Esophagus squamous epithelium (tissue), 5 donors: ENCODE results near the gene RET. TPM values are rescaled to one million over a fixed set of nuclear protein-coding genes. Genes with fewer than 3 reads are reported as not detected.

ENCODE experiments used
- DNase-seq: peaks from one replicate; lab custom pipeline; 2025; lab: John Stamatoyannopoulos, UW
- H3K27ac ChIP-seq, 4 donors: fragments of 200-600 bp; sonication (generic); one replicate each; pipeline ENCODE4 v1.5.1; 2016 to 2019; ENCODE audit warnings: mild to moderate bottlenecking in 1 of 4
- H3K27me3 ChIP-seq, 4 donors: fragments of 200-600 bp; sonication (generic); 1 replicate in 3 of 4; 2 replicates in 1 of 4; pipeline versions ENCODE4 v1.5.1 to v1.6.0; 2017 to 2021; ENCODE audit warnings: antibody characterized with exemption in 1 of 4
- H3K36me3 ChIP-seq, 3 donors: fragments of 200-600 bp; sonication (generic); one replicate each; pipeline ENCODE4 v1.5.1; 2016 to 2019
- H3K4me1 ChIP-seq, 3 donors: fragments of 200-600 bp; sonication (generic); one replicate each; pipeline ENCODE4 v1.5.1; 2017 to 2019
- H3K4me3 ChIP-seq, 4 donors: fragments of 200-600 bp; sonication (generic); 1 replicate in 3 of 4; 2 replicates in 1 of 4; pipeline ENCODE4 v1.5.1; 2016 to 2019; ENCODE audit warnings: mild to moderate bottlenecking in 2 of 4, moderate library complexity in 1 of 4
- H3K9me3 ChIP-seq, 3 donors: fragments of 200-600 bp; sonication (generic); one replicate each; pipeline ENCODE4 v1.5.1; 2016 to 2019
- POLR2A ChIP-seq, 4 donors: fragments of 450-650 bp; IDR thresholded peaks; one replicate each; pipeline ENCODE4 v1.6.1; 2017; ENCODE audit warnings: antibody characterized with exemption in 4 of 4, mild to moderate bottlenecking in 4 of 4, moderate library complexity in 3 of 4
- WGBS, 2 donors: methylation state at CpG; one replicate each; pipeline ENCODE4 v1.1.5; 2018; 5-methylcytosine and 5-hydroxymethylcytosine counted together
- intact Hi-C: fragments of 100-400 bp; cut with DNase I; formaldehyde crosslinking; loops from one replicate; pipeline ENCODE4 v1.15.0; 2022
- total RNA-seq, 4 donors: library from RNA; depleted of rRNA; stranded (reverse); fragments of >200 nt; gene quantifications; one replicate each; pipeline ENCODE4 v1.1.0, GENCODE V29; 2016
- TF ChIP-seq, protein P1 (sequence below), 6 experiments: fragments of 450-650 bp in 4 of 6; fragments of 200-600 bp in 2 of 6; sonication (generic) in 2 of 6; IDR thresholded peaks; one replicate each; pipeline ENCODE4 v1.5.1; 2016 to 2019; ENCODE audit warnings: antibody characterized with exemption in 6 of 6, mild to moderate bottlenecking in 4 of 6, moderate library complexity in 4 of 6
- donor health status: DM: yes; HTN: yes; CAD: no.

RET gene
- total RNA-seq, 4 donors from 2014 or later, result 0.04 to 0.19 (median 0.11) TPM

DNA sequence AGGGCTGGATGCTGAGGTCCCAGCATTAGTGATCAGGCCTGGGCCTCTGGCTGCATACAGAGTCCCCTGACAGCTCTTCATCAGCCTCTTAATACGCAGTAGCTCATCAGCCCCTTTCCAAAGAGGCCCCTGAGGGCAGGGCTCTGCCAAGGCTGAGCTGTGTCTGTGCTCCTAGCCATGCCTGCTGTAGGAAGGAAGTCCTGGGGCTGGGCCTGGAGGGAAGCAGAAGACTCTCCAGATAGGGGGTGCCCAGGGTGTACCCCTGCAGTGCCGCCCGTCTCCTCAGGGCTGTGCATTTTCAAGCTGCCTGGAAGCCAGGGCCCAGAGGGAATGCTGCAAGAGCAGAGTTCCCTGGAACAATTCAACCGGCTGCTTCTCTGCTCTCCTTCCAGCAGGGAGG, 7.3 kb upstream of the RET start:
- Histone ChIP-seq H3K27ac (no peak overlapping the region), H3K27me3 (peaks cover 0 to 42% (median 0%) of the 10 kb centered on the region in 4 donors), H3K4me1 (no peaks in the 10 kb centered on the region), H3K36me3 (no peaks in the 10 kb centered on the region), H3K9me3 (no peaks in the 10 kb centered on the region), H3K4me3 (no peak overlapping the region)
- DNase-seq, result no peak
- intact Hi-C loops, result no loop called here
- WGBS, 2 donors, result 60 to 80% methylated on average over 1 to 3 of the region's 4 CpGs
- TF ChIP-seq, protein P1, sequence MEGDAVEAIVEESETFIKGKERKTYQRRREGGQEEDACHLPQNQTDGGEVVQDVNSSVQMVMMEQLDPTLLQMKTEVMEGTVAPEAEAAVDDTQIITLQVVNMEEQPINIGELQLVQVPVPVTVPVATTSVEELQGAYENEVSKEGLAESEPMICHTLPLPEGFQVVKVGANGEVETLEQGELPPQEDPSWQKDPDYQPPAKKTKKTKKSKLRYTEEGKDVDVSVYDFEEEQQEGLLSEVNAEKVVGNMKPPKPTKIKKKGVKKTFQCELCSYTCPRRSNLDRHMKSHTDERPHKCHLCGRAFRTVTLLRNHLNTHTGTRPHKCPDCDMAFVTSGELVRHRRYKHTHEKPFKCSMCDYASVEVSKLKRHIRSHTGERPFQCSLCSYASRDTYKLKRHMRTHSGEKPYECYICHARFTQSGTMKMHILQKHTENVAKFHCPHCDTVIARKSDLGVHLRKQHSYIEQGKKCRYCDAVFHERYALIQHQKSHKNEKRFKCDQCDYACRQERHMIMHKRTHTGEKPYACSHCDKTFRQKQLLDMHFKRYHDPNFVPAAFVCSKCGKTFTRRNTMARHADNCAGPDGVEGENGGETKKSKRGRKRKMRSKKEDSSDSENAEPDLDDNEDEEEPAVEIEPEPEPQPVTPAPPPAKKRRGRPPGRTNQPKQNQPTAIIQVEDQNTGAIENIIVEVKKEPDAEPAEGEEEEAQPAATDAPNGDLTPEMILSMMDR (IDR thresholded peaks at IDR 0.05), result no peak
- TF ChIP-seq POLR2A (IDR thresholded peaks at IDR 0.05), result no peak

DNA sequence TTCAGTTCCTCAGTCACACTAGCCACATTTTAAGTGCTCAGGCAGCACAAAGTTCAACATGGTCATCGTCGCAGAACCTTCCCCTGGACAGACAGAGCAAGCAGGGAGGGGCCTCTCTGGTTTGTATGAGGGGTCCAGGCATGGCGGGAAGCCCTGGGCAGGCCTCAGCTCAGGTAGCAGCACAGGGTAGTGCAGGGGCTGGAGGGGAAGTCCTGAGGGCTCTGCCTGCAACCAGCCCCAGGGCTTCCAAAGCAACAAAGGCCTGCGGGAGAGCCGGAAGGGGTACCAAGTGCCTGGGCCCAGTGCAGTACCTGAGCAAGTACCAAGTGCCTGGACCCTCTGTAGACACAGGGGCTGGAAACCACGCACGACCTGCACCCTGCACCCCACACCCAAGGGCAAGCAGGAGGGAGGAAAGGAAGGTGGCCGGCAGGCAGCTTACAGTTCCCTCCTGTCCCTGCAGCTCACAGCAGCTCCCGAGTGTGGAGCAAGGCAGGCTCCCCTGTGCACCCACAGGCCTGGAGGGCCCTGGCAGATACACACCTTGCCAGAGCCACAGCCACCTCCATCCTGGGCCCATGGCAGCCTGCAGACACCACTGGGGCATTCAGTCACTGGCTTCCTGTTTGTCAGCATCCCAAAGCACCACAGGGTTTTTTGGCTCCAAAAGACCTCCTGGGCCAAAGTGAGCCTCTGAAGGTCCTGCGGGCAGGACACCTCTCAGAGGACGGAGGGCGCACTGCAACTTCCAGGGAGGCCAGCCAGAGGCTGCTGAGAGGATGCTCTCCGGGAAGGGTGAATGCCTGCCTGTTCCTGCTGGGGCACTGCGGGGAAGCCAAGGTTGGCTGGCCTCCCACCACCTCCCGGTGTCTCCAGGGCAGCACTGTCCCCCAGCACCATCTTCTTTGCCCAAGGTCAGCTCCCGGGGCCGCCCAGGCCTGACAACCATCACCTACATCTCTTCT, 6.5 kb upstream of the RET start:
- no peak for DNase-seq

DNA sequence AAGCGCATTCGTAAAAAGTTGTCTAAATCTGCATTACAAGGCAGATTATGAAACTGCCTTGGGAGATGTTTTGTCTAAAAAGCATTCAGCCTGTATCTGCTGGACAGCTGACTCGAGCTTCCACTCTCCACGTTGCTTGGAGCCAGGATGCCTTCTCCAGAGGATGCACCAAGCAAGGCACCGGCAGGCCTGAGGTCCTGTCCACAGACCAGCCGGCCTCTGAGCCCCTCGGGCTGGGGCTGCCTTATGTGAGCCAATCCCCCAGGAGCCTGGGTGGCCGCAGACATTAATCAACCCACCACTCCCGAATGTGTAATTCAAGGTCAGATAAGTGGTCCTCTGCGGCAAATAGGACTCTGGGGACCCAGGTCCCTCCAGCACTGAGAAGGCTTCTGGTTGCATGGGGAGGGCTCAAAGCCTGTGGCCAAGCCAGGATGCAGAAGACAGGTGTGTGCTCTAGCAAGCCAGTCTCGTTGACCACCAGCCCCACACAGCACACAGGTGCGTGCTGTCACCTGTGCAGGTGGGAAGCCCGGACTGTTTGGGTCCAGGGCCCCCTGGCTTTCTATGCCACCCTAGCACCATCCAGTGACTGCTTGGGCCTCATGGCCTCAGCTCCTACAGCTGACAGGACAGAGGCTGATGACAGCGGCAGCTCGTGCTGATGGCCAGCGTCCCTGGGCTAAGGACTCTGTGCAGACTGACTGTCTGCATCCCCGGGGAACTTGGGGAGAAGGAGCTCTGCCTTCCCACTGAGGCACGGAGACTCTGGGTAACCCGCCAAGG, 4.8 kb upstream of the RET start:
- Histone ChIP-seq H3K4me3 (no peak overlapping the region), H3K27ac (no peak overlapping the region), H3K9me3 (no peaks in the 10 kb centered on the region), H3K27me3 (peaks cover 0 to 67% (median 0%) of the 10 kb centered on the region in 4 donors), H3K4me1 (peaks cover 3 to 15% (median 9%) of the 10 kb centered on the region in 3 donors), H3K36me3 (no peaks in the 10 kb centered on the region)
- WGBS, 2 donors, result 72 to 73% methylated on average over 5 to 9 of the region's 19 CpGs
- TF ChIP-seq, protein P1 (IDR thresholded peaks at IDR 0.05), result no peak
- TF ChIP-seq POLR2A (IDR thresholded peaks at IDR 0.05), result no peak
- DNase-seq, result no peak
- intact Hi-C loops, result no loop called here

More for the DNA sequence above, 6.5 kb upstream of the RET start:
- Histone ChIP-seq H3K27ac (no peak overlapping the region), H3K4me1 (no peaks in the 10 kb centered on the region), H3K4me3 (no peak overlapping the region), H3K9me3 (no peaks in the 10 kb centered on the region), H3K27me3 (peaks cover 0 to 50% (median 0%) of the 10 kb centered on the region in 4 donors), H3K36me3 (no peaks in the 10 kb centered on the region)
- TF ChIP-seq POLR2A (IDR thresholded peaks at IDR 0.05), result no peak
- TF ChIP-seq, protein P1 (IDR thresholded peaks at IDR 0.05), result no peak
- intact Hi-C loops, result no loop called here
- WGBS, 2 donors, result 80% methylated on average over 6 of the region's 17 CpGs; no CpG with 5 or more reads in 1 of the 2 donors

DNA sequence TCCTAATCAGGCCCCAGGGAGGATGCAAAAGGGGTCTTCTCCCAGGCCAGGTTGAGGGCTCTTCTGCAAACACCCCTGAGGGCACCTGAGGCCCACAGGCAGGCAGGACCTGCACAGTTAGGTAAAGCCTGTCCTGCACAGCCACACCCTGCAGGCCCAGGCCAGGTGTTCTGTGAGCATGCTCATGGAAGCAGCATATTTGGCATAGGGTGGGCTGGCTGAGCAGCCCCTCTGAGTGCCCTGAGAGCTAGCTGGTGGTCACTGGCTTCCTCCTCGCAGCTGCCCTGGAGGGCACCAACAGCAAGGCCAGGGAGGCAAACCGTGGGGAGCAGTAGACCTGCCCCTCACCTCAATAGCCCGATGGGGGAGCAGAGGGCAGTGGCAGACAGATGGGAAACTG, 3.7 kb upstream of the RET start:
- DNase-seq, result no peak
- Histone ChIP-seq H3K27ac (no peak overlapping the region), H3K27me3 (peaks cover 0 to 78% (median 0%) of the 10 kb centered on the region in 4 donors), H3K4me3 (no peak overlapping the region), H3K4me1 (peaks cover 7 to 27% (median 17%) of the 10 kb centered on the region in 3 donors), H3K9me3 (no peaks in the 10 kb centered on the region), H3K36me3 (no peaks in the 10 kb centered on the region)
- 70% methylated on average over 2 of the region's 3 CpGs; no CpG with 5 or more reads in 1 of the 2 donors for WGBS, 2 donors
- intact Hi-C loops, result no loop called here
- TF ChIP-seq, protein P1 (IDR thresholded peaks at IDR 0.05), result no peak
